ENCODE results near the gene FYN. TPM values are rescaled to one million over a fixed set of nuclear protein-coding genes. Genes with fewer than 3 reads are reported as not detected.

Gene FYN
- polyA plus RNA-seq, 1 donor = 169 TPM

GRCh38 chr6:111725446-111726112 lies 147.7 kb downstream of the FYN start:
- no peak for DNase-seq

DNA sequence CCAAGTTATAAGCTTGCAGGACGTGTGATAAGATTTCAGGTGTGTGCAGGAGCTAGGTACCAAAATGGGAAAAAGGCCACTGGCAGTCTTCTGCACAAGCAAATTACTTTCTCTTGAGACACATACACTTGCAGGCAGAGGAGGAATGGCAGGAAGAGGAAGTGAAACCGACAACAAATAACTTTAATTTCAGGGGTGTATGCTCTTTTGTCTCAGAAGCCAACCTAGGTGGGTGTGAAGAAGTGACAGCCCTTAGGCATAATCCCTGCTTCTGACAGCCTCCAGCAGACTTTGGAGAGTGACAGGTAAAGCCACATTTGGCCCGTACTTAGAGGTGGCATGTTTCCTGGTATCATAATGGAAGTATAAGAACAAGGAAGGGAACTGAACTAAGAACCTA lies 148.7 kb downstream of the FYN start:
- no peak for DNase-seq

GRCh38 chr6:111724039-111724438 lies 149.2 kb downstream of the FYN start:
- no peak for DNase-seq

GRCh38 chr6:111723412-111723970 lies 149.8 kb downstream of the FYN start:
- DNase-seq = no peak

DNA sequence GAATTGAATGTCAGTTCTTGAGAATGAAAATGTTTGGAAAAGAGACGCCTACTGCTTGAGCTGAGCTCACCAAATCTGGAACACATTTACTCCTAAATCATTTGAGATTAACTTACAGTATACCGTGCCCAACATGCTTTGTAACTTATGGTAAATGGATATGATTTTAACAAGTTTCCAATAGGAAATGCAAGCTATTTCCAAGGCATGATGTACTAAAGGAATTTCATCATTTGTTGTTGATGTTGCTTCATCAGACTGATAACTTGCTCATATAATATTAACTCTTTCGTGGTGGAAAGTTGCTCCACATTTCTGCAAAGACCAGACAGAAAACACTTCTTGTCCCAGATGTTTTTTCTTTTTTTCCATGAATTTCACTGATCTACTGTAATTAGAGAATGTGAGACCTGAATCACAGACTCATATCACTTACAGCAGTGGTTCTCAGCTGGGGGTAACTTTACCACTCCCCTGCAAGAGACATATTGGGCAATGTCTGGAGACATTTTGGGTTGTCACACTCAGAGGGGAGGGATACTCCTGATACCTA lies 151.0 kb downstream of the FYN start:
- no peak for DNase-seq

DNA sequence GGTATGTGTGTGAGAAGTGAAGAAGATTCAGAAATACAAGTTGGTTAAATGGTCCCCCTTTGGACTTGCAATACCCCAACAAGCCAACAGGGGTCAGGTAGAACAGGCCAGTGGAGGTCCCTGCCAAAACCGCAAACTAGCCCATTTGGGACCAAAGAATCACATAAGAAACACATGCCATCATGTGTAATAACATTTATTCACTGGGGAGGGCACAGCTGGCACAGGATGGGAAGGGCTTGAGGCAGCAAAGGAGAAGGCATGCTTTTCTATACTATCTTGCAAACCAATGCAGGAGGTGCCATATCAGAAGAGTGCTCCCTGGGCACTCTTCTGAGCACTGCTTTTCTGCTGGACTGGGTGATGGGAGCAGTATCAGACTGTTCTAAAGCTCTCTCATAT lies 151.5 kb downstream of the FYN start:
- no peak for DNase-seq

DNA sequence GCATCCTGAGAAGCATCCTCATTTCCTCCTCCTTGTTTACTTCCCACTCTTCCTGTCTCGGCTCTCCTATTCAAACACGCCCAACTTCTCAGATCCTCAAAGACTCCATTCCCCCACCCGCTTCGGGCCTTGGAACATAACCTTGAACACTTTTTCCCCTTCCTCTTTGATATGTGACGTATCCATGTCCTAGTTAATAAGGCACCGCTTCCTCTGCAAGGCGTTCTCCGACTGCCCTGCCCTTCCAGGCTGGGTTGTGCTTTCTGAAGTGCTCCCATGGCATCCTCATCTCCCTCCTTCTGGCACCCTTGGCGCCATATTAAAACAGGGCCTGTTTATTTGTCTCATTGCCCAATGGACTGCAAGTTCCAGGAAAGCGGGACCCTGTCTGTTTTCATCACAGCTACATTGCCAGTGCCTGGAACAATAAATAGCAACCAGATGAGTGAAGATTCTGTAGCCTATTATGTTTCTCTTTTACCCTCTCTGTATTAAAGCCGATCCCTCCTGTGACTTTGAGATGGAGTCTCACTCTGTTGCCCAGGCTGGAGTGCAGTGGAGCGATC lies 152.2 kb downstream of the FYN start:
- no peak for DNase-seq

DNA sequence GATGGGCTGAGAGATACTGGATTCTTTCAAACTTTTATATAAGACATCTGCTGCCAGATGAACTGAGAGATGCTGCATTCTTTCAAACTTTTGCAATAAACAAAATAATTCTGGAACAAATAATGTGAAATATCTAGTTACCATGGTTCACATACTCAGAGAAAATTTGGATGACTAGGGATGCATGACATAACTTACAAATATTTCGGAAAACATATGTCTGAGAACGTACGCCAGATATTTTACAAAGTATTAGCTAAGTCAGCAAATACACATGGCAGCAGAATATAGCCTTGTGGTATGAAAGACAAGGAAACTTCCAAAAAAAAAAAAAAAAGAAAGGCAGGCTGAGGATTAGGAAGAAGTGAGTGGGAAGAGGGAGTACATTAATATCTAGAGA lies 154.3 kb downstream of the FYN start:
- no peak for DNase-seq

- DNase-seq = no peak
Measured at GRCh38 chr6:111718326-111718725, 154.9 kb downstream of the FYN start.

DNA sequence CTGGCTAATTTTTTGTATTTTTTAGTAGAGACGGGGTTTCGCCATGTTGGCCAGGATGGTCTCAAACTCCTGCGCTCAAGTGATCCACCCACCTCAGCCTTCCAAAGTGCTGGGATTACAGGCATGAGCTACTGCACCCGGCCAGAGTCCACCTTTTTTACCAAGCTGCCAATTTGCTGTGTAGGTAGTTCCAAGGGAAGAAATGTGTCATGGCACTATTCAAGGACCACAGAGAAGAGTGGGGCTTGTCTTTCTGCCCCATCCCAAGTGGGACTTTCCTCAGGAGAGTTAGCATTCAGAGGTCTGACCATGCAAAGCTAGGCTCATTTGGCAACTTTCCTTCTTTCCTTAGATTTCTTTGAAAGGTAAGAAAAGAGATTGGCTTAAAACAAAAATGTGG lies 155.6 kb downstream of the FYN start:
- no peak for DNase-seq

DNA sequence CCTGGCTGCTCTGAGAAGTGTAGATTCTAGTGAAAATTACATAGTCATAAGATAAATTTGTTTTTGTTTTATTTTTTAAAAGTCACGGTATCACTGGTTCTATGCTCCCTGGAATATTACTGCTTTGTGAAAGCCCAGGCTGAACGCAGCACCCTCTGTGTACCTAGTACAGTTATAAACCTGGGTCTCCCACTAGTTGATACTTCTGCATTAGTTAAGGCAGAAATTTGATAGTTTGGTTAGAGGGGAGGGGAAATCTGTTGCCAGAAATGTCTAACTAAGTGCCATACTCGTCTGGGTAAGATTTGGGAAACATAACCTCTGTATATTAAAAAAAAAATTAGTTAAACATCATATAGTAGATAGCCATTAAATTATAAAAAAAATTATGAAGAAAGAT lies 156.9 kb downstream of the FYN start:
- no peak for DNase-seq

- no peak for DNase-seq
Measured at GRCh38 chr6:111715321-111715720, 157.9 kb downstream of the FYN start.

DNA sequence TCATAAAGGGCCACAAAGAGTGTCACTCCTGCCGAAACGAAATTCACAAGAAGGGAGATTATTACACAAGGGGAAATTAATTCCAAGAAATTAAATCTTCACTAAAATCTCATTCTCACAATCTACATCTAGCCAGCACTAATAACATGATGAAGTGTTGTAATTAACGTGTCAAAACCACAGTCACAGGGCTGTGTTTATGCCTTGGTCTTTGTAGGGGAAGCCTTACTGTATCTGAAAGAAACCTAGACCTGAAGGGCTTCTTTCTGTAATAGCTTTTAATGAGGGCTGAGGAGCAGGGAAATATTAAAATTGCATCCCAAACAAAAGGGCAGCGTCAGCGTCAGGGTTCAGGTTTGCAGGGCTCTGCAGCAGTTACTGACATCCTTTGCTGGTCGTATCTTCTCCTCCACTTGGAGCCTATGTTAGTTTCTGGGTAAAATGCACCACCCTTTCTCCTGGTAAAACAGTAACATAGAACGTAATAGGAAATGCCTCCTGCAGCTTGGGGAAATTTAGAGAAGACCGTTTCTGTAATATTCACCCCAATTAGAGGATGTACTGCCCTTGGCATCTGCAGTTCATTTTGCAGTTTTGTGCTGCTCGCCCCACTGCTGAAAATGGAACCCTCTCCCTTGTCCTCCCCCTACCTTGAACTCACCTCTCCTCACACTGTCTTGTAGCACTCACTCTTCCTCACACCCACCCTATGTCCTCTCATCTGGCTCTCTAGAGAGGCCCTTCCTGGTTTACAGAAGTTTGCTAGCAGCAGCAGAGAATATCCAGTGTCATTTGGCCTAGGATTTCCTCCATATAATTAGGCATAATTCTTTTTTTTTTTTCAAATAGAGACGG lies 158.6 kb downstream of the FYN start:
- no peak for DNase-seq

GRCh38 chr6:111713811-111714210 lies 159.4 kb downstream of the FYN start:
- DNase-seq = no peak

- no peak for DNase-seq
Measured at GRCh38 chr6:111713236-111713635, 160.0 kb downstream of the FYN start.

DNA sequence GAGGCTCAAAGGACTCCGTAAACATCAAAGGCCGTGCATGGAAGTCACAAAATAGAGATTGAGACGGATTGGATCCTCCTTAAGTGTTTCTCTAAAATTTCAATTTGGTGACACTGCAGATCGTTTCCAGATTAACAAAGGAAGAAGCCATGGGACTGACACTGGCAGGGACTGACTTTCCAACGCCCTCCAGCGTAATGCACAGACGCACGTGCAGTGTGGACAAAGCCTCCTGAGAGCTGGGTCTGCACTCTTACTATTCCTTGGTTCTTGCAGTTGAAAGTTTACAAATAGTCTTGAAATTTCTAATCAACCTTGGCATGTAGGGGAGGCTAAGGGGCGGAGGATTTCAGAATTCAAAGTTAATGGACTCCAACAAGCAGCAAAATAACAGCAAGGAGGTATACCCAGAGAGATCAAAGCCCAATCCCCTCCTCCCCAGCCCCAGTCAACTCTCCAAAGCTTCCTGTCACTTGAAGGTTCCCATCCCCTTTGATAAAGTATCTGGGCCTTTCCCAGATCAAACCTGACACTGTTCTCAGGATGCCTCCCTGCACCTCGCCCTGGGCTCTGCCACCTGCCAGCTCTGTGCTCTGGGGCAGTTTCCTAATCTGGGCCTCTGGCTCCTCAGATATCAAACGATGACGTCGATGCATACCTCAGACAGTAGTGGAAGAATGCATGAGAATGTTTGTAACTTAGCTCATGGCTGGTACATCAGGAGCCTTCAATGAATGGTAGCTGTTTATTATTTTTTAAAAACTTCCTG lies 161.1 kb downstream of the FYN start:
- DNase-seq = peak; percentile 63

- DNase-seq = no peak
Measured at GRCh38 chr6:111711476-111711875, 161.8 kb downstream of the FYN start.

- no peak for DNase-seq
Measured at GRCh38 chr6:111710911-111711310, 162.3 kb downstream of the FYN start.

GRCh38 chr6:111710439-111710838 lies 162.8 kb downstream of the FYN start:
- no peak for DNase-seq

DNA sequence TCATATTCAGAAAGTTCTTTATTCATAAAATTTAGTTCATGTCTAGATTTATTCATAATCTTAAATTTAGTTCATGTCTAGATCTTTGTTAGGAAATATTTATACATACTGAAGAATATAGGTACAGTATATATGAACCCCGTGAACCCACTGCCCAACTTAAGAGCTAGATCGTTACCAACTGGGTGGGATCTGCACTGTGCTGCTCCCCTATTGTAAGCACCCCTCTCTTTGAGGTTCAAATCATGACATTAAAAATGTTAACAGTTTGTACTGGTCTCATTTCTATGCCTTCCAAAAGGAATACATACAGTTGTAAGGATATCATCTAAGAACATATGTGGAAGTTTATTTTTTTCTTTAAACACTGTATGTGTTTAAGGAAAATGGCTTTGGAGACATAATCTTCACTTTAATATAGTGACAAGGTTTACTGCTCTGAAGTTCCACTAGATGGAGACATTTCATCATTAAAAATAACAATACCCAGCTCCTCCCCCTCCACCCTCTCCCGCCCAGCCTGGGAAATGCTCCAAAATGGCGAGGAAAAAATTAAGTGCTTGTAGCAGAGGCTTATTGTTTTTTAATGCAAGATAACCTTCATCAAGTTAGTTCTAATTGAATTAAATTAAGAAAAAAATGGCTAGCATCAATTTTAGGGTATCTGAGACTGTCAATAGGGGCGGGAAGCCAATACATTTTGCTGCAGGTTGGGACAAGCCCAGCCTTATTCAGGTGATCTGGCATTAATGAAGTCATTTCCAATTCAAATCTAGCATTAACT lies 163.4 kb downstream of the FYN start:
- peak; percentile 78 for DNase-seq

GRCh38 chr6:111709201-111709600 lies 164.1 kb downstream of the FYN start:
- DNase-seq = no peak
